Smooth muscle cell (in vitro differentiated cells): ENCODE results near the gene CDS2. TPM values are rescaled to one million over a fixed set of nuclear protein-coding genes. Genes with fewer than 3 reads are reported as not detected.

Experiments
- DNase-seq: peaks from one replicate; lab custom pipeline; 2025; ENCODE audit not compliant: unreplicated experiment; lab: John Stamatoyannopoulos, UW
- H2AFZ ChIP-seq: fragments of 200-600 bp; sonication (generic); 2 replicates; pipeline ENCODE4 v1.6.0; 2016; ENCODE audit warnings: antibody characterized with exemption, low read depth, mild to moderate bottlenecking
- H3F3A ChIP-seq: fragments of 200-600 bp; sonication (generic); 2 replicates; pipeline ENCODE4 v1.6.0; 2017; ENCODE audit warnings: antibody characterized with exemption, low read depth
- H3K27ac ChIP-seq: fragments of 200-600 bp; sonication (generic); 2 replicates; pipeline ENCODE4 v1.5.1; 2016; ENCODE audit warnings: low read depth, mild to moderate bottlenecking
- H3K27me3 ChIP-seq: fragments of 200-600 bp; sonication (generic); 2 replicates; pipeline ENCODE4 v1.6.1; 2016; ENCODE audit warnings: low read depth, mild to moderate bottlenecking
- H3K36me3 ChIP-seq: fragments of 200-600 bp; sonication (generic); 2 replicates; pipeline ENCODE4 v1.5.1; 2016; ENCODE audit warnings: low read depth
- H3K4me1 ChIP-seq: fragments of 200-600 bp; sonication (generic); 2 replicates; pipeline ENCODE4 v1.5.1; 2016; ENCODE audit warnings: low read depth
- H3K4me2 ChIP-seq: fragments of 200-600 bp; sonication (generic); 2 replicates; pipeline ENCODE4 v1.6.0; 2016; ENCODE audit warnings: mild to moderate bottlenecking
- H3K4me3 ChIP-seq: fragments of 200-600 bp; sonication (generic); 2 replicates; pipeline ENCODE4 v1.5.1; 2016; ENCODE audit warnings: mild to moderate bottlenecking
- H3K79me2 ChIP-seq: fragments of 200-600 bp; sonication (generic); 2 replicates; pipeline ENCODE4 v1.6.0; 2016; ENCODE audit warnings: low read depth, mild to moderate bottlenecking
- H3K9ac ChIP-seq: fragments of 200-600 bp; sonication (generic); 2 replicates; pipeline ENCODE4 v1.6.0; 2016; ENCODE audit warnings: low read depth
- H3K9me3 ChIP-seq: fragments of 200-600 bp; sonication (generic); replicated peaks from 2 replicates; pipeline ENCODE4 v1.5.1; 2016; ENCODE audit warnings: low read depth
- H4K20me1 ChIP-seq: fragments of 200-600 bp; sonication (generic); 2 replicates; pipeline ENCODE4 v1.6.0; 2016; ENCODE audit warnings: low read depth
- CTCF ChIP-seq: fragments of 200-600 bp; sonication (generic); IDR thresholded peaks from 2 replicates; pipeline ENCODE4 v1.5.1; 2017; ENCODE audit warnings: borderline replicate concordance, mild to moderate bottlenecking, antibody characterized with exemption; ENCODE audit not compliant: insufficient read depth, poor library complexity, severe bottlenecking
- WGBS: methylation state at CpG from one replicate; pipeline ENCODE4 v1.1.7; 2016; ENCODE audit warnings: low lambda C conversion rate; 5-methylcytosine and 5-hydroxymethylcytosine counted together
- polyA plus RNA-seq: library from polyadenylated mRNA; unstranded; fragments of >200 nt; fragmentation: Nextera tagmentation; extraction: Ambion mirVana; gene quantifications from 2 replicates; pipeline ENCODE4 v1.2.1, GENCODE V29; 2016
- total RNA-seq: library from RNA; depleted of rRNA; stranded (reverse); fragments of >200 nt; gene quantifications from 2 replicates; pipeline ENCODE4 v1.2.3, GENCODE V29; 2014

The CDS2 gene
- total and polyA plus RNA-seq, 2 experiments from 2014 or later = 24.9 to 25.9 TPM

- Histone ChIP-seq H3K9me3 (no peaks in the 10 kb centered on the region), H3K4me3 (peak overlapping the region; percentile 94), H3K4me1 (no peaks in the 10 kb centered on the region), H3K79me2 (peaks cover 44% of the 10 kb centered on the region), H3K4me2 (peak overlapping the region; percentile 87), H3K27me3 (no peaks in the 10 kb centered on the region), H3K36me3 (no peaks in the 10 kb centered on the region), H3K27ac (peak overlapping the region; percentile 55), H4K20me1 (peaks cover 41% of the 10 kb centered on the region), H3K9ac (peak overlapping the region; percentile 83), H3F3A (no peaks in the 10 kb centered on the region), H2AFZ (peak overlapping the region; percentile 93)
- DNase-seq = peak; percentile 44
- WGBS = under 1% methylated on average over 36 of the region's 44 CpGs
- no peak for TF ChIP-seq CTCF
These were observed 523 bp downstream of the CDS2 start for GRCh38 chr20:5127204-5127858.

- WGBS = 61% methylated on average over 6 of the region's 6 CpGs
- peaks cover 51% of the 10 kb centered on the region for H3K79me2 ChIP-seq
- DNase-seq = no peak
These were observed 1.1 kb downstream of the CDS2 start for GRCh38 chr20:5127859-5128424.

GRCh38 chr20:5128886-5129285 is 2.1 kb downstream of the CDS2 start:
- no peaks in the 10 kb centered on the region for H3K9me3 ChIP-seq
- no peak for TF ChIP-seq CTCF
- H3F3A ChIP-seq = no peaks in the 10 kb centered on the region
- H3K36me3 ChIP-seq = no peaks in the 10 kb centered on the region
- H3K27me3 ChIP-seq = no peaks in the 10 kb centered on the region
- H3K4me2 ChIP-seq = no peak overlapping the region
- no peaks in the 10 kb centered on the region for H3K4me1 ChIP-seq
- H3K79me2 ChIP-seq = peaks cover 60% of the 10 kb centered on the region
- H3K27ac ChIP-seq = no peak overlapping the region
- no peak overlapping the region for H3K4me3 ChIP-seq
- 90% methylated on average over 6 of the region's 6 CpGs for WGBS
- peaks cover 54% of the 10 kb centered on the region for H4K20me1 ChIP-seq
- DNase-seq = no peak
- H2AFZ ChIP-seq = no peak overlapping the region
- H3K9ac ChIP-seq = no peak overlapping the region

More at GRCh38 chr20:5127859-5128424, 1.1 kb downstream of the CDS2 start:
- peak overlapping the region; percentile 93 for H2AFZ ChIP-seq
- peak overlapping the region; percentile 83 for H3K9ac ChIP-seq
- H3K36me3 ChIP-seq = no peaks in the 10 kb centered on the region
- H3K27me3 ChIP-seq = no peaks in the 10 kb centered on the region
- no peaks in the 10 kb centered on the region for H3K4me1 ChIP-seq
- H3K9me3 ChIP-seq = no peaks in the 10 kb centered on the region
- H3F3A ChIP-seq = no peaks in the 10 kb centered on the region
- H3K4me3 ChIP-seq = peak overlapping the region; percentile 94
- TF ChIP-seq CTCF = no peak
- H3K27ac ChIP-seq = no peak overlapping the region
- peaks cover 45% of the 10 kb centered on the region for H4K20me1 ChIP-seq
- H3K4me2 ChIP-seq = peak overlapping the region; percentile 87

GRCh38 chr20:5131502-5131901 is 4.7 kb downstream of the CDS2 start:
- Histone ChIP-seq H3K79me2 (peaks cover 66% of the 10 kb centered on the region), H3K4me1 (peaks cover 9% of the 10 kb centered on the region), H3K4me3 (no peak overlapping the region), H3K9me3 (no peaks in the 10 kb centered on the region), H4K20me1 (peaks cover 77% of the 10 kb centered on the region), H3K4me2 (no peak overlapping the region), H3F3A (no peaks in the 10 kb centered on the region), H2AFZ (no peak overlapping the region), H3K9ac (no peak overlapping the region), H3K27ac (no peak overlapping the region), H3K36me3 (no peaks in the 10 kb centered on the region), H3K27me3 (no peaks in the 10 kb centered on the region)
- 88% methylated on average over 5 of the region's 5 CpGs for WGBS
- no peak for TF ChIP-seq CTCF
- DNase-seq = no peak
